SK-N-SH treated with all-trans-retinoic acid at 6 μM for 48 hours (cell line): ENCODE results near the gene MTOR.

Experiments used
- ARNTL ChIP-seq: fragments of 450-650 bp; formaldehyde crosslinking; IDR thresholded peaks from 2 replicates; pipeline ENCODE4 v1.5.0; 2020; ENCODE audit warnings: low read depth, mild to moderate bottlenecking, moderate library complexity, borderline replicate concordance
- CREB5 ChIP-seq: fragments of 250-450 bp; sonication (Bioruptor Pico); IDR thresholded peaks from 2 replicates; pipeline ENCODE4 v1.5.1; 2020; ENCODE audit warnings: low read depth, mild to moderate bottlenecking, moderate library complexity
- PATZ1 ChIP-seq: fragments of 250-450 bp; sonication (Bioruptor Pico); IDR thresholded peaks from 2 replicates; pipeline ENCODE4 v1.8.0; 2020; ENCODE audit warnings: mild to moderate bottlenecking, moderate library complexity, borderline replicate concordance
- TCF4 ChIP-seq: fragments of 250-450 bp; sonication (Bioruptor Pico); IDR thresholded peaks from 2 replicates; pipeline ENCODE4 v1.8.0; 2021; ENCODE audit warnings: mild to moderate bottlenecking, moderate library complexity, borderline replicate concordance
- ZC3H10 ChIP-seq: fragments of 250-450 bp; sonication (Bioruptor Pico); IDR thresholded peaks from 2 replicates; pipeline ENCODE4 v1.5.1; 2021; ENCODE audit warnings: mild to moderate bottlenecking, moderate library complexity

GRCh38 chr1:11184973-11185372 is 77.4 kb downstream of the MTOR start:
- TF ChIP-seq ARNTL (CRISPR knock-in tag) (no peak), TCF4 (CRISPR knock-in tag) (no peak), CREB5 (CRISPR knock-in tag) (no peak), PATZ1 (CRISPR knock-in tag) (no peak), ZC3H10 (no peak)
